ENCODE data around the gene B4GALNT2.
"Not testable (repeated sequence)": the region's sequence is repeated elsewhere in the genome, so short reads cannot be mapped to it uniquely, and the experiment has no call there.

Gene B4GALNT2

DNA sequence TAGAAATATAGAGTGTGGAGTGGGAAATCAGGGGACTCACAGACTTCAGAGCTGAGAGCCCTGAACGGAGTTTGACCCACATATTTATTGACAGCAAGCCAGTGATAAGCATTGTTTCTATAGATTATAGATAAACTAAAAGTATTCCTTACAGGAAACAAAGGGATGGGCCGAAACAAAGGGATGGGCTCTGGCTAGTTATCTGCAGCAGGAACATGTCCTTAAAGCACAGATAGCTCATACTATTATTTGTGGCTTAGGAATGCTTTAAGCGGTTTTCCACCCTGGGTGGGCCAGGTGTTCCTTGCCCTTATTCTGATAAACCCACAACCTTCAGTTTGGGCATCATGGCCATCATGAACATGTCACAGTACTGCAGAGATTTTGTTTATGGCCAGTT lies 38.1 kb downstream of the B4GALNT2 start:
- not testable (repeated sequence) for H3K27ac ChIP-seq; DNase-seq (ENCODE audit: low read depth, low spot score)

DNA sequence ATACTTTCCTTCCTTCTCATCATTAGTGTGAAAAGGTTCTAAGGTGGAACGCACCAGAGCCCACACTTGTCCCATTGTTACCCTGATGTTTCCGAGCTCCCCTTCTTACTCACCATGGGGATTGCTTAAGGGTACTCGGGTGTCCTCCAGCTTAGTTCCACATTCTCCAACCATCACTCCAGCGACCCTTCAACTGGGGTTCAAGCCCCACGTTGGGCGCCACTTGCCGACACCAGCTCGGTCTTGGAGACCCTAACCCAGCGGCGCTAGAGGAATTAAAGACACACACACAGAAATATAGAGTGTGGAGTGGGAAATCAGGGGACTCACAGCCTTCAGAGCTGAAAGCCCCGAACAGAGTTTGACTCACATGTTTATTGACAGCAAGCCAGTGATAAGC lies 43.4 kb downstream of the B4GALNT2 start:
- not testable (repeated sequence) for H3K27ac ChIP-seq; DNase-seq (ENCODE audit: low read depth, low spot score)

DNA sequence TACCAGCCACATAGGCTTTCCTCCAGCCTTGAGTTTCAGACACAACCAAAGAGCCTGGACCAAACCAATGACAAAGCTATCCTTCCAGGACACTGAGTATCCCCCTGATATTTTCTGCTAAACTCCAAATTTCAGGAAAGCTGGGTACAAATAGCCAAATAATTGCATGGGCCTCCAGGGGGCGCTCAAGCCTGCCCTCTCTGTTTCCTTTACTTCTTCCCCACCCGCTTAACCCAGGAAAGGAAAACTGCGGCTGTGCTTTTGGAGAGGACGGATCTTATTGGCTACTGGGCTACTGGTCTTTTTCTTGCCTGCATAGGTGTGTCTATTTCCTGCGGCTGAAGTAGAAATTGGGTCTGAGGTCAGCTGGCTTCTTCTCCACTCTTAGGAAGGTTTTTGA lies 47.7 kb downstream of the B4GALNT2 start:
- H3K27ac ChIP-seq = no peak overlapping the region
- no peak for DNase-seq (ENCODE audit: low read depth, low spot score)

DNA sequence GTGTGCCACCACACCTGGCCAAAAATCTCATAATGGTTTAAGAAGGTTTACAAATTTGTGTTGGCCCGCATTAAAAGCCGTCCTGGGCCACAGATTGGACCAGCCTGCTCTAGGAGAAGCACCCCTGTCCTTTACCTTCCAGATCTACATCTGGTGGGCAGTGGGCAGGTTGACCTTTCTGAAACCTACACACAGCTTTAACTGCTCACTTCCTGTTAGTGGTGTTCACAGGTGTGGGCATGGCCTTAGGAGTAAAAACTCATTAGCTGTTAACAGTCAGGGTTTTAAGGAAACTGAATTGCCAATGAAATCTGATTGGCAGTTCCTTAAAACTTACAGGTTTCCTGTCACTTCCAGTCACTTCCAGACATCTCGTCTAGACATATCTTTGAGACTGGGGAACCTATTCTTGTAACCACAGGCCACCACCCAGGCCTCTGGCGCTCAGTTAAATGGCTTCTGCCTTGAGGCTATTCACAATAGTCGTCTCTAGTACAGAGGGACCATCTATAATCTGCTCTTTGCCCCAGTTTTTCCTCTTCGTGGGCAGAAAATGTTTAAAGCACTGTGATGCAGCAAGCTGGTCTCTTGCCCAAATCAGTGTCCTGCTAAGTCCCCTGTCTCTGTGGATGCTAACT lies 48.5 kb downstream of the B4GALNT2 start:
- DNase-seq (ENCODE audit: low read depth, low spot score) = no peak
- H3K27ac ChIP-seq = no peak overlapping the region

DNA sequence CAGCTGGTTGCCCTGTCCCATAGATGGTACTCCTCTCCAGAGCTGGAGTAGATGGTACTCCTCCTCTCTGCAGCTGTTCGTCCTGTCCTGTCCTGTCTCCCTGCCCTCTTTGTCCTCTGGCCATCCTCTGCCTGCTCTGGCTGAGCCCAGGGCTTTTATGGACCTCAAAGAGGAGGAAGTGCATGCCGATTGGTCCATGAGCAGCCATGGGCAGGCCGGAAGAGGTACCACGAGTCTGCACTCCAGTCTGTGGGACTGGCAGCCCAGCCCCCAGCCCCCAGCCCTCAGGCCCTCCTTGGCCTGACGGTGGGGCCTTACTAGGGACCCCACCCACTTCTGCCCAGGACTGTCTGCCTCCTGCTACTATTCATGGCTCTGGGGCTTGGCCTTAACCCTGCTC lies 50.8 kb downstream of the B4GALNT2 start:
- H3K27ac ChIP-seq = no peak overlapping the region
- DNase-seq (ENCODE audit: low read depth, low spot score) = no peak

DNA sequence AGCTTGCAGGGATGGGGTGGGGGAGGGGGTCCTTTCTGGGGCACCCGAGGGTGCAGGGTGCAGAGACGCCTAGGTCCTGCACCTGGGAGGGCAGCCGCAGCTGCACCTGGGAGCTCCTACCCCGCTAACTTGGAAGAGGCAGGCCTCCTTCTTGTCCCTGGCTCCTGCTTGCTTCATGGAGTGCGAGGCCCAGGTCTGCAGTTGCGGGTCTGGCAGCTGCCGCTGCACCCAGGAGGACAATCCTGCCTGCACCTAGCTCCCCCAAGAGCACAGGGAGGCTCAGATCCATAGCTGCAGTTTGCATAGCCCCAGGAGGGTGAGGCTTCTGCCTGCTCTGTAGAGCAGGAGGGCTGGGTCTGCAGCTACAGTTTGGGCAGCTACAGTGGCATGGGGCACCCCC lies 51.2 kb downstream of the B4GALNT2 start:
- DNase-seq (ENCODE audit: low read depth, low spot score) = no peak
- no peak overlapping the region for H3K27ac ChIP-seq

DNA sequence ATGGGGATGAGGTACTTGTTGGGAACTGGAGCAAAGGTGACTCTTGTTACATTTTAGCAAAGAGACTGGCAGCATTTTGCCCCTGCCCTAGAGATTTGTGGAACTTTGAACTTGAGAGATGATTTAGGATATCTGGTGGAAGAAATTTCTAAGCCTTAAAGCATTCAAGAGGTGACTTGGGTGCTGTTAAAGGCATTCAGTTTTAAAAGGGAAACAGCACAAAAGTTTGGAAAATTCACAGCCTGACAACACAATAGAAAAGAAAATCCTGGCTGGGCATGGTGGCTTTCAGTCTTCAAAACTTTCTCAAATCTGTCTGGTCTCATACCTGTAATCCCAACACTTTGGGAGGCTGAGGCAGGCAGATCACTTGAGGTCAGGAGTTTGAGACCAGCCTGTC lies 52.0 kb downstream of the B4GALNT2 start:
- DNase-seq (ENCODE audit: low read depth, low spot score); H3K27ac ChIP-seq: not testable (repeated sequence)

DNA sequence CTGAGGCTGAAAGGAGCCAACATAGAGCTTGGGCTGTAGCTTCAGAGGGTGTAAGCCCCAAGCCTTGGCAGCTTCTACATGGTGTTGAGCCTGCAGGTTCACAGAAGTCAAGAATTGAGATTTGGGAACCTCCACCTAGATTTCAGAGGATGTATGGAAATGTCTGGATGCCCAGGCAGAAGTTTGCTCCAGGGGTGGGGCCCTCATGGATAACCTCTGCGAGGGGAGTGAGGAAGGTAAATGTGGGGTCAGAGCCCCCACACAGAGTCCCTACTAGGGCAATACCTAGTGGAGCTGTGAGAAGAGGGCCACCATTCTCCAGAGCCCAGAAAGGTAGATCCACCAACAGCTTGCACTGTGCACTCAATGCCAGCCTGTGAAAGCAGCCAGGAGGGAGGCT lies 52.8 kb downstream of the B4GALNT2 start:
- H3K27ac ChIP-seq; DNase-seq (ENCODE audit: low read depth, low spot score): not testable (repeated sequence)

DNA sequence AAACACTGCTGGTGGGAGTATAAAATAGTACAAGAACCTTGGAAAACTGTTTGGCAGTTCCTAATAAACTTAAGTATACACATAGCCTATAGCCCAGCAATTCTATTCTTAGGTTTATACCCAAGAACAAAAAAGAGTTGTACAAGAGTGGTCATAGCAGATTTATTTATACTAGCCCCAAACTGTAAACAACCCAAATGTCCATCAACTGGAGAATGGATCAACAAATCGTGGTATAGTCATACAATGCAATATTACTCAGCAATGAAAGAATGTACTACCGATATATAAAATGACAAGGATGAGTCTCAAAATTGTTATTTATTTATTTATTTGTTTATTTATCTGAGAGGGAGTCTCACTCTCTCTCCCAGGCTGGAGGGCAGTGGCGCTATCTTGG lies 54.7 kb downstream of the B4GALNT2 start:
- no peak for DNase-seq (ENCODE audit: low read depth, low spot score)
- H3K27ac ChIP-seq = no peak overlapping the region

DNA sequence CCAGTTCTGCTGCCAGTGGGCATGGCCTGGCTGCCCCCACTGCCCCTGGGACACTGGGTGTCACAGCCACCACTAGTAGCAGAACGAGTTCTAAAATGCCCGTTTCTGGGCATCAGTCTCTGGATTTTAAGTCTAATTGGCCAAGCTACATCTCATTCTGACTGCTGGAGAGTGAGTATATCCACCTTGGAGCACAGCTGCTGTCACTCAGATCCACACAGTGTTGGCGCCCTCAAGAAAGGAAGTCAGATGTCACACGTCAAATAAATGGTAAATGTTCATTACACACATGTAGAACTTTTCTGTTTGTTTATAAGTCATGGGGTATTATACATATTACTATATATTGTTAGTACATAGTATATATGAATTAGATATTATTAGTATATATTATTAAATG lies 58.4 kb downstream of the B4GALNT2 start:
- DNase-seq (ENCODE audit: low read depth, low spot score) = no peak
- H3K27ac ChIP-seq = no peak overlapping the region

DNA sequence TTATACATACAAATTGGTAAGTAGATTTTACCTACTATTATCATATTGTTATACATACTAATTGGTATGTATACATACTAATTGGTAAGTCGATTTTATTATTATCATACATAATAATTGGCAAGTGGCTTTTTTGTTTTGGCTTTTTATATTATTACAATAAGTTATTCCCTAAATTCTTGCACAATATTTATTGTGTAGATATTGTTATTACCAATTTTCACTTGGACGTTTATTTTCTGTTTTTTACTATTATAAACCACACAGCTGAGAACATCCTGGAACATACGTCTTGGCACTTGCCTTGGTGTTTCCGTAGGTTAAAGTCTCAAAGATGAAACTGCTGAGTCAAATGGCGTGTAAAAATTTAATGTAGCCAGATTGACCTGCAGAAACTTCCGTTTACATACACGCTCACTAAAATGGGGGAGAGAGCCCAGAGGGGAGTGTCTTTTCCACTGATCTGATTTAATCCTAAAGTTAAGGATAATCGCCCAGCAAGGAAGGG lies 58.9 kb downstream of the B4GALNT2 start:
- H3K27ac ChIP-seq = peak overlapping the region; percentile 84
- DNase-seq (ENCODE audit: low read depth, low spot score) = no peak

DNA sequence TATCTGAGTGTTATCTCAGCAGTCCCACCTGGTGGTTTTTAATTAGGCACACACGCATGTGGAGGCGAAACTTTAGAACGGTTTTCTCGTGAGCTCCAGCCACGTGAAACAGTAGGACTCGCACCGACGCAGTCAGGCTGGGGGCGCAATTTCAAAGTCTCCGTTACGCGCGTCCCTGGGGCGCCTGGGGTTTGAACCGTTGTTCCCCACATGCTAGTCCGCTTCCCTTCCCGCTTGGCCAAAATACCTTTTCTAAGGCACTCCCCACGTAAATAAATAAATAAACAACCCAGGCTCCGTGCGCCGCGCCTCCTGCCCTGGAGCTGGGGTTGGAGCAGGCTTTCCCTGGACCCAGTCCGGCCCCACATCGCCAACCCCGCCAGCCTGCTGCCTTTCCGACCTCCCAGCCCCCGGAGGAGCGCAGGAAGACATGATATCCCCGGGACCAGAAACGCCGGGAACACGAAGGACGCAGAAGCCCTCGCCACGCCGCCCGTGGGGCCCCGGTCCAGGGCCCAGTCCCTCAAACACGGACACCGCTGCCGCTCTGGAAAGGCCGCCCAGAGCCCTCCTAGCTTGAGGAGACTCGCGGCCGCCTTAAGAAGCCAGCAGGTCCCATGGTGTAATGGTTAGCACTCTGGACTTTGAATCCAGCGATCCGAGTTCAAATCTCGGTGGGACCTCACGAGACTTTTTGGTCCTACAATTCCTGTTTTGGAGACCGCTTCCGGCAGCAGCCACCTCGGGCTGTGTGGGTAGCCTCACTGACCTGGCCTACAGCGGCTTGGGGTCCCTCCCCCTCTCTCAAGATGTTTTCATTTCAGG lies 59.6 kb downstream of the B4GALNT2 start:
- DNase-seq (ENCODE audit: low read depth, low spot score) = peak; percentile 59
- H3K27ac ChIP-seq = peak overlapping the region; percentile 84

DNA sequence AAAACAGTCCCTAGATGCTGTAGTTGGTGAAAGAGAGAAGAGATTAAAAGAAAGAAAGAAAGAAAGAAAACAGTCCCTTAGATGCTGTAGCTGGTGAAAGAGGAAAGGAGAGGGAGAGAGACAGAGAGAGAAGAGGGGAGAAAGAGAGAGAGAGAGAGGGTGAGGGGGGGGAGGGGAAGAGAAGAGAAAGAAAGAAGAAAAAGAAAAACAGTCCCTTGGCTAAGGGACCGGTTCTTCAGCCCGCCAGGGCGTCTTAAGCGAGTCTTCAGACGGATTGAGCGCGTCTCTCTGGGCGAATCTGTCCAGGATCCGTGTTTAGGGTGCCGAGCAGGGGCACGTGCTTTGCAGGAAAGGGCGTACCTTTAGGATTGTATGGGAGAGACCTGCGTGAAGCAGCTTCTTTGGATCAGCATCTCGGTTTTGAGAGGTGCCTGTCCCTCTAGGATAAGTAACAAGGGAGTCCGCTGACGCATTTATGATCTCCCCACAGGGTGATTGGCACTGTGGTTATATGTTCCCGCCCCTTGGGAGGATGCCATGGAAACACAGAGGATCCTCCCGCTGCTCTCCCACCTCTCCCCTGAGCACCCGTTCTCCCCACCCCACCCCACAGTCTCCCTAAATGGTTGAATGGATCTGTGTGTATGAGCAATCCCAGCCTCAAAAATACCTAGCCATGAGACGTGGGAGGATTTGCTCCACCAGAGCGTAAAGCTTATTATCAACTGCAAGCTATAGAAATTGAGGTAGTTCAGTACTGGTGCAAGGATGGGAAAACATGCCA lies 61.1 kb downstream of the B4GALNT2 start:
- peak overlapping the region; percentile 84 for H3K27ac ChIP-seq

DNA sequence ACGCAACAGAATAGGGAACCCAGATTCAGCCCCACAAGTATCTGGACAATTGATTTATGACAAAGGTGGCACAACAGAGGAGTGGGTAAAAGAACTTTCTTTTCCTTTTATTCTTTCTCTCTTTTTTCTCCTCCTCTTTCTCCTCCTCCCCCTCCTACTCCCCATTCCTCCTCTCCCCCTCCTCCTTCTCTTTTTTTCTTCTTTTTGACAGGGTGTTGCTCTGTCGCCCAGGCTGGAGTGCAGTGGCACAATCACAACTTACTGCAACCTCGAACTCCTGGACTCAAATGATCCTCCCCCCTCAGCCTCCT lies 61.7 kb downstream of the B4GALNT2 start:
- no peak overlapping the region for H3K27ac ChIP-seq

More for the DNA sequence above, 61.1 kb downstream of the B4GALNT2 start:
- DNase-seq (ENCODE audit: low read depth, low spot score) = peak; percentile 26

DNA sequence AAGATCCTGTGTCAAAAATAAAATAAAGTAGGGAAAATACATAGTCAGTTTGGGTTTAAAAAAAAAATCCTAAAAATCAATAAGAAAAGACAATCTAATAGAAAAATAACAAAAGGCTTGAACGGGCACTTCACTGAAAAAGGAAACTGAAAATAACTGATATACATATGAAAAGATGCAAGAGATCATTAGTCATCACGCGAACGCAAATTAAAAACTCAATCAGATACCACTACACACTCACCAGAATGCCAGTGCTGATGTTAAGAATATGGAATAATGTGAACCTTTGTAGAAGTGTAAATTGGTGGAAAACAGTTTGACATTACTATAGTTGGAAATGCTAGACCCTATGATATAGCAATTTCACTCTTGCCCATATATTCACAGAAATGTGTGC lies 63.2 kb downstream of the B4GALNT2 start:
- H3K27ac ChIP-seq = no peak overlapping the region
- no peak for DNase-seq (ENCODE audit: low read depth, low spot score)

More for the DNA sequence above, 61.7 kb downstream of the B4GALNT2 start:
- DNase-seq (ENCODE audit: low read depth, low spot score) = no peak

DNA sequence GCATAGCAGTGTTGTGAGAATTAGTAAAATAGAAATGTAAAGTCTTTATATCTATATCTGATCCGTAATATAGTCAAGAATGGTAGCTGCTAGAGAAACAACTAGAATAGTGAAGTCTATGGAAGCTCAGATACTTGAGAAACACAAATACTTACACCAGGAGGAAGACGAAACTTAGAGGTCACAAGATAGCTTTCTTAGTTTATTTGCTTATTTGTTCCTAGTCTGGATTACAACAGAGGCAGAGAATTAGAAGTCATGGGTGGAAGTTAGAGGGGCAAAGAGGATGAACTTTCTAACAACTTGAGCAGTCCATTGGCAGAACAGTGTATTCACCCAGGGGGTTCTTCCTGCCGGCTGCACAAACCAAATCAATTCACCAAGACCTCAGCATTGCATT lies 64.0 kb downstream of the B4GALNT2 start:
- DNase-seq (ENCODE audit: low read depth, low spot score) = no peak
- H3K27ac ChIP-seq = no peak overlapping the region

DNA sequence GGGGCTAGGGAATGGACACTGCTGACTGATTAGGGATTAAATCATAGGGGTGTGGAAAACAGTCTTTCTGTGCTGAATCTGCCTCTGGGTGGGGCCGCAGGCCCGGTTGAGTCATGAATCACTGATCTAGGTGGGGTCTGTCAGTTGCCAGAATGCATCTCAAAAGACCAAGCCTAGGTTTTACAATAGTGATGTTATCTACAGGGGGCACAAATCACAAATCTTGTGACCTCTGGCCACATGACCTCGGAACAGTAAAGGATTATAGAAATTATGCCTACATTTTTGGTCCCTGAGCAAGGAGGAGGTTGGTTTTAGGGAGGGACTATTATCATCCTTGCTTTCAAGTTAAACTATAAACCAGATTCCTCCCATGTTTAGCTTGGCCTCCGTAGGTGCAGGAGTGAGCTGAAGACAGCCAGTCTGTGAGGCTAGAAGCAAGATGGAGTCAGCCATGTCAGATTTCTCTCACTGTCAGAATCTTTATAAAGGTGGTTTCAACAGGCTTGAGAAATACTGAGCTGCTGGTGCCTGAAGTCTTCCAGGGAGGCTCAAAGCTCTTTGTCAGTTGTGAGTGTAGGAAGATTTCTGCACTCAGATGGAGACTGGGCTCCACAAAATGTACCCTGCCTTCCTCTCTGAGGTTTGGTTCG lies 64.9 kb downstream of the B4GALNT2 start:
- DNase-seq (ENCODE audit: low read depth, low spot score) = no peak
- H3K27ac ChIP-seq = peak overlapping the region; percentile 26

DNA sequence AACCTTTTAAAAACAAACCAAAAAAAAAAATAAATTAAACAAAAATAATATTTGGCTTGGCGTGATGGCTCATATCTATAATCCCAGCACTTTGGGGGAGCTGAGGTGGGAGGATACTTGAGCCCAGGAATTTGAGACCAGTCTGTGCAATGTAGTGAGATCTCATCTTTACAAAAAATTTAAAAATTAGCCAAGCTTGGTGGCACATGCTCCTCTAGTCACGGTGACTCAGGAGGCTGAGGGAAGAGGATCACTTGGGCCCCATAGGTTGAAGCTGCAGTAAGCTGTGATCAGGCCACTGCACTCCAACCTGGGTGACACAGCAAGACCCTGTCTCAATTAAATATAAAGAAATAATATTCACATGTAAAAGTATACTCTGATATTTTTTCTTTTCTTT lies 65.6 kb downstream of the B4GALNT2 start:
- H3K27ac ChIP-seq = peak overlapping the region; percentile 26
- DNase-seq (ENCODE audit: low read depth, low spot score) = no peak

DNA sequence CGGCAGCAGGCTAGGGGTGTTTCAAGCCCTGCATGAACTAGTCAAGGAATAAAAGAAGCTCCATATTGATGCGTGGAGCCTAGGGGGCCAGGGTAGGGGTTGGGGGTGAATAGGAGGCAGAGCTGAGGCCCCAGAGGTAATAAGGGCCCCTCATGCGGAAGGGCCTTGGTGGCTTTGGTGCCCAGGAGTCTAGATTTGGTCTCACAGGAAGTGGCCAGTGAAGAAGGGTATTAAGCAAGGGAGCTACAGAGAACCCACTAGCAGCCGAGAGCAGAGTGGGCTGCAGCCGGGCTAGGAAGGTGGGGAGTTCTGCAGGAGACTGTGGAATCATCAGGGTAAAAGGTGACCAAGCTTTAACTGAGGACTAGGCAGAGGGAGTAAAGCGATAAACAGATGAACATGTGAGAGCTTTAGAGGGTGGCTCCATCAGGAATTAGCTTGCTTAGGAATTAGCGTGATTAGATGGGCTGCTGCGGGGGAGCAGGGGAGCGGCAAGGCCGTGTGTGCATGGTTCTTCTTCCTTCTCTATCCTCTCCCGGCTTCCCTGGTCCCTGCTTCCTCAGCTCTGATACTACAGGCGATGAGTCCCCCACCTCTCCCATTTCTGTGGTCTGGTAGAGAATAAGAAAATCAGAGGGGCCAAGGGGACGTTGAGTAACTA lies 68.0 kb downstream of the B4GALNT2 start:
- H3K27ac ChIP-seq = no peak overlapping the region

DNA sequence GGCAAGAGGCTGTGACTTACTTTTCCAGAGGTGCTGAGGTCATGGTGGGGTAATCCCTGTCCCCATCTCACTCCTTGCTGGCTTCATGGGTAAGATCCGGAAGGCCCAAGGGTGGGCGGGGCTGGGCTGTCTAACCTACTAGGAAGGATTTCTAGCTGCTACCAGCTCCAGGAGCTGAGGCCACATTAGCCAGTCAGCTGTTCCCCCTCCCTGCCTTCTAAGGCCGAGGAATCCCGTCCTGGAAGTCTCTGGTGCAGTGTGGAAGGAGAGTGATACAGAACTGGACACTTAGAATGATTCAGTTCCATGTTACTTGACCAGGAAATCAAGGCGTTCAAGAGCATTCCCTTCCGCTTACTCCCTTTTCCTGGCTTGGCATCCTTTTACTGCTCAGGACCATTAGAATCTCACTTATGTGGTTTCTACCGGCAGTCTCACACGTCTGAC lies 68.9 kb downstream of the B4GALNT2 start:
- DNase-seq (ENCODE audit: low read depth, low spot score) = no peak
- H3K27ac ChIP-seq = no peak overlapping the region

More for the DNA sequence above, 68.0 kb downstream of the B4GALNT2 start:
- DNase-seq (ENCODE audit: low read depth, low spot score) = no peak

Data from epithelial cell of prostate (primary cell).